GM18498 (cell line): ENCODE measurements around the gene DMWD.
"Not testable (repeated sequence)": the region's sequence is repeated elsewhere in the genome, so short reads cannot be mapped to it uniquely, and the experiment has no call there.

Experiments used
- ATAC-seq: cut with Tn5 transposase; IDR thresholded peaks from one replicate; pipeline ENCODE4 v1.9.1; 2021; ENCODE audit warnings: mild to moderate bottlenecking, moderate library complexity; ENCODE audit not compliant: unreplicated experiment

Gene DMWD

DNA sequence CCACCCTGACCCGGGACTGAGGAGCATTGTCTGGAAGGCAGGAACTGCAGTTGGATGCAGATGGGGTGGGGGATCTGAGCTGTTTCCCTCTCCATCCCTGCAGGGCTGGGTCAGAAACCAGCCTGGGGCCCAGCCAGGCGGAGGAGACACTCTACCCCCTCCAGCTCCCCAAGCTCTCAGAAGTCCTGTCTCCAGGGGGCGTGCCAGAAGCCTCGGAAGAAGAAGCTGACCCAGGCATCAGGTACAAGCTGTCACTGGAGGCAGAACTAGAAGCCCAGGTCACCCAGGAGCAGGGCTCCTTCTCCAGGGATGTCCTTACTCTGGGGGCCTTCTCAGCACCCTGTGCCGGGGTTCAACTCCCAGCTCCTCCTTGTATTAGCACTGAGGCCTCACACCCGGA lies 39.1 kb downstream of the DMWD start:
- ATAC-seq, result no peak

- no peak for ATAC-seq
Measured at GRCh38 chr19:45752639-45753038, 40.0 kb downstream of the DMWD start.

GRCh38 chr19:45751483-45751882 lies 41.2 kb downstream of the DMWD start:
- ATAC-seq, result not testable (repeated sequence)

- ATAC-seq, result no peak
Measured at GRCh38 chr19:45747513-45747912, 45.1 kb downstream of the DMWD start.

DNA sequence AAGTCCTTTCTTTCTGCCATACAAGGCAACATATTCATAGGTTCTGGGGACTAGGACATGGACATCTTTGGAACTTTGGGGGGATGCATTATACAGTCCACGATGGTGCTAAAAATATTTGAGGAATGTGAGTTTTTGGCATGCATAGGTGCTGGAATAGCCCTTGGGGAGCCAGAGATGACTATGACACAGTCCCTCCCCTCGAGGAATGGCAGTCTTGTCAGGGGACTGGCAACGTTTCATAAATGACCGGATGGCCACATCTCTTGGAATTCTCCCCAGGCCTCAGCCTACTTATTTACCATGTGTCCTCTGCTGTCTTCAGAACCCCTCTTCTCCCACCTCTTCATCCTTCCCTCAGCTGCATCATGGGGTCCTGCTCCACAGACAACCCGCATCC lies 45.8 kb downstream of the DMWD start:
- no peak for ATAC-seq

DNA sequence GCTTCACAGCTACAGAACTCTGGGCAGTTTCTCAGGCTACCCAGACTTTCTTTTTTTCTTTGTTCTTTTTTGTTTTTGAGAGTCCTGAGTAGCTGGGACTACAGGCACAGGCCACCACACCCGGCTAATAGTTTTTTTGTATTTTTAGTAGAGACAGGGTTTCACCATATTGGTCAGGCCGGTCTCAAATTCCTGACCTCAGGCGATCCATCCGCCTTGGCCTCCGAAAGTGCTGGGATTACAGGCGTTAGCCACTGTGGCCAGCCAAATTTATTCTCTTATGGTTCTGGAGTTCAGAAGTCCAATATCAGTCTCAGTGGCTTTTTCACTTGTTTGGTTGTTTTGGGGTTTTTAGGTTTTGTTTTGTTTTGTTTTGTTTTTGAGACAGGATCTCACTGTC lies 47.0 kb downstream of the DMWD start:
- ATAC-seq, result no peak

GRCh38 chr19:45742969-45743368 lies 49.7 kb downstream of the DMWD start:
- no peak for ATAC-seq

- ATAC-seq, result no peak
Measured at GRCh38 chr19:45739498-45740439, 52.9 kb downstream of the DMWD start.

- no peak for ATAC-seq
Measured at GRCh38 chr19:45733160-45733810, 59.4 kb downstream of the DMWD start, which contains the start of gene MEIOSIN. Gene MEIOSIN, plus strand, starts transcription at chr19:45733439. Its CDS starts 1,938 bp downstream, at chr19:45735377.
